ENCODE measurements around the gene TANGO2. TPM values are rescaled to one million over a fixed set of nuclear protein-coding genes. Genes with fewer than 3 reads are reported as not detected.

The TANGO2 gene
- total and polyA plus RNA-seq, 9 of the 15 experiments (the other 6 are each of a cell fraction or from before 2014, with no cell fraction given) = 15.5 to 94.9 (median 70.1) TPM

DNA sequence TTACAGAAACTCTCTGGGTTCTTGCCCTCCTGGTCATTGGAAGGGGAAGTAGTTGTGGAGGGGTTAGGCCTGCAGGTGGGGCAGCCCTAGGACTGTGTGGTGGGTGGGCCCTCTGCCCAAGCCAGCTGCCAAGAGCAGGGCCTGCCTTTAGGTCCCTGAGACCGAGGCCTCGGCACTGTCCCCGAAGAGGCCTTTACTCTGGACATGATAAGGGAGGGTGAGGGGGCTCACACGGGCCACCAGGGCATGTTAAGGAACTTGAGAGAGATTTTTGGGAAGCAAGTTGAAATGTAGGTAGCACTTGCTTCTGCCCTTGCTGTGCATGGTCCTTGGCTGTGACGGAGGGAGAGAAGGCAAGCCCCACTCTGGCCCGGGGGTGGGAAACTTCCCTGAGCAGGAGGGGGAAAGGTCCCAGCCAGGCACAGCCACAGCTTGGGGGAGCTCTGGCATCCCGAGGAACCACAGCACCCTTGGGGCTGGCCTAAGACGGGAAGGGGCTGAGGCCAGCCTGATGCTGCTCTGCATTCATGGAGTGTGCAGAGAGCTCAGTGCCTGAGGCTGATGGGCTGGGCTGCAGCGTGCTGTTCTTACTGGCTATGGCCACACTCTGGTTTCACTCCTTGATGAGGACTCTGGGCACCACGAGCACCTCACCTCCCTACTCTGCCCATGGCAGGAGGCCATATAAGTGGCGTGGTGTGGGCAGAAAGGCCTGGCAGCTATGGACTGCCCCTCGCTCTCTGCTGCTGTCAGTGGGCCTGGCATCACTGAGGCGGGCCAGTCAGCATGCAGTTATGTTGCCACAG is 87.2 kb downstream of the TANGO2 start (continued):
- TF ChIP-seq HNRNPL (IDR thresholded peaks at IDR 0.05; ENCODE audit: low read depth, low read length) (no peak), SOX6 (IDR thresholded peaks at IDR 0.05) (no peak), ZNF232 (CRISPR knock-in tag; IDR thresholded peaks at IDR 0.05) (no peak), PURB (CRISPR knock-in tag; IDR thresholded peaks at IDR 0.05; ENCODE audit: low read depth) (no peak), ZNF586 (CRISPR knock-in tag; conservative IDR thresholded peaks at IDR 0.05) (no peak), MAZ (CRISPR knock-in tag; conservative IDR thresholded peaks at IDR 0.05 in 1 of 2, IDR thresholded peaks at IDR 0.05 in 1 of 2) (0 out of 4 replicates have a peak, but pooled peaks of 1 of the 2 experiments have one; percentile 31), TCFL5 (CRISPR knock-in tag; conservative IDR thresholded peaks at IDR 0.05) (no peak), HDAC1 (IDR thresholded peaks at IDR 0.05) (no peak), FOXA3 (CRISPR knock-in tag; conservative IDR thresholded peaks at IDR 0.05 in 1 of 2, IDR thresholded peaks at IDR 0.05 in 1 of 2) (no peak), TAF7 (tag; IDR thresholded peaks at IDR 0.05) (no peak), MXI1 (IDR thresholded peaks at IDR 0.05; ENCODE audit: low read depth, low read length) (no peak), ATF6 (CRISPR knock-in tag; IDR thresholded peaks at IDR 0.05) (no peak), BRCA1 (IDR thresholded peaks at IDR 0.05) (no peak), BRCA1 (CRISPR knock-in tag; IDR thresholded peaks at IDR 0.05) (no peak), TEAD2 (tag; IDR thresholded peaks at IDR 0.05) (no peak), ZNF76 (CRISPR knock-in tag; IDR thresholded peaks at IDR 0.05; ENCODE audit: borderline replicate concordance) (no peak), ZBTB17 (CRISPR knock-in tag; IDR thresholded peaks at IDR 0.05) (no peak; the same call in 1 of the 2 replicates), USF2 (CRISPR knock-in tag; IDR thresholded peaks at IDR 0.05) (no peak), HBP1 (CRISPR knock-in tag; IDR thresholded peaks at IDR 0.05) (peak; percentile 80; the same call in 1 of the 2 replicates), RBM17 (IDR thresholded peaks at IDR 0.05; ENCODE audit: borderline replicate concordance, low read depth, low read length) (no peak), ZNF75A (CRISPR knock-in tag; IDR thresholded peaks at IDR 0.05) (no peak), DPF2 (IDR thresholded peaks at IDR 0.05) (no peak), ZNF79 (CRISPR knock-in tag; IDR thresholded peaks at IDR 0.05; ENCODE audit: low read depth) (no peak)
- TF ChIP-seq, protein P1, sequence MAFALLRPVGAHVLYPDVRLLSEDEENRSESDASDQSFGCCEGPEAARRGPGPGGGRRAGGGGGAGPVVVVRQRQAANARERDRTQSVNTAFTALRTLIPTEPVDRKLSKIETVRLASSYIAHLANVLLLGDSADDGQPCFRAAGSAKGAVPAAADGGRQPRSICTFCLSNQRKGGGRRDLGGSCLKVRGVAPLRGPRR (CRISPR knock-in tag; IDR thresholded peaks at IDR 0.05) = no peak
- TF ChIP-seq, protein P2, sequence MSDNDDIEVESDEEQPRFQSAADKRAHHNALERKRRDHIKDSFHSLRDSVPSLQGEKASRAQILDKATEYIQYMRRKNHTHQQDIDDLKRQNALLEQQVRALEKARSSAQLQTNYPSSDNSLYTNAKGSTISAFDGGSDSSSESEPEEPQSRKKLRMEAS (CRISPR knock-in tag; IDR thresholded peaks at IDR 0.05) = no peak

Measured in K562 (cell line).